GM18502 (cell line): Measurements from ENCODE around the gene ECI2.
A peak's percentile ranks its signal among the peaks of the same experiment; 100 is the strongest.
"Not testable (repeated sequence)": the region's sequence is repeated elsewhere in the genome, so short reads cannot be mapped to it uniquely, and the experiment has no call there.

ENCODE experiments used
- ATAC-seq: cut with Tn5 transposase; IDR thresholded peaks from one replicate; pipeline ENCODE4 v1.9.1; 2021; ENCODE audit warnings: mild to moderate bottlenecking; ENCODE audit not compliant: unreplicated experiment, poor library complexity

ECI2 gene

GRCh38 chr6:4145083-4145482 is 9.7 kb upstream of the ECI2 start:
- ATAC-seq = no peak

GRCh38 chr6:4139272-4139671 is 3.9 kb upstream of the ECI2 start:
- ATAC-seq = no peak

GRCh38 chr6:4138186-4138585 is 2.8 kb upstream of the ECI2 start:
- ATAC-seq = no peak

- no peak for ATAC-seq
Observed at GRCh38 chr6:4136354-4136831, 1.0 kb upstream of the ECI2 start.

- peak; percentile 70 for ATAC-seq
Observed at GRCh38 chr6:4135665-4136353, 434 bp upstream of the ECI2 start.

- no peak for ATAC-seq
Observed at GRCh38 chr6:4133941-4134838, 1.2 kb downstream of the ECI2 start.

GRCh38 chr6:4130357-4130987 is 4.9 kb downstream of the ECI2 start:
- ATAC-seq = no peak

GRCh38 chr6:4129446-4129845 is 5.9 kb downstream of the ECI2 start:
- ATAC-seq = no peak

- no peak for ATAC-seq
Observed at GRCh38 chr6:4128748-4129147, 6.6 kb downstream of the ECI2 start.

- ATAC-seq = no peak
Observed at GRCh38 chr6:4128072-4128471, 7.3 kb downstream of the ECI2 start.

- no peak for ATAC-seq
Observed at GRCh38 chr6:4125933-4126864, 9.2 kb downstream of the ECI2 start.

GRCh38 chr6:4125500-4125899 is 9.9 kb downstream of the ECI2 start:
- ATAC-seq = no peak

GRCh38 chr6:4124351-4124750 is 11.0 kb downstream of the ECI2 start:
- ATAC-seq = no peak

- no peak for ATAC-seq
Observed at GRCh38 chr6:4115741-4116140, 19.6 kb downstream of the ECI2 start.

GRCh38 chr6:4114123-4114522 is 21.3 kb downstream of the ECI2 start:
- no peak for ATAC-seq

- ATAC-seq = no peak
Observed at GRCh38 chr6:4113649-4114048, 21.7 kb downstream of the ECI2 start.

GRCh38 chr6:4112366-4112765 is 23.0 kb downstream of the ECI2 start:
- ATAC-seq = no peak

GRCh38 chr6:4109363-4109815 is 26.0 kb downstream of the ECI2 start:
- not testable (repeated sequence) for ATAC-seq

- ATAC-seq = no peak
Observed at GRCh38 chr6:4108561-4109093, 26.7 kb downstream of the ECI2 start.

- ATAC-seq = no peak
Observed at GRCh38 chr6:4107873-4108272, 27.5 kb downstream of the ECI2 start.
